Pulmonary artery endothelial cell (primary cell): ENCODE results near the gene PCGF6. TPM values are rescaled to one million over a fixed set of nuclear protein-coding genes. Genes with fewer than 3 reads are reported as not detected.

ENCODE experiments used
- DNase-seq: peaks from one replicate; pipeline ENCODE4 v3.0.0-alpha.2; 2011; ENCODE audit warnings: low read depth, low spot score
- total RNA-seq: library from RNA; depleted of rRNA; stranded (reverse); fragments of >200 nt; gene quantifications from 2 replicates; pipeline ENCODE4 v1.2.3, GENCODE V29; 2014

Gene PCGF6
- total RNA-seq, 1 donor from 2014 or later: 14.9 TPM

DNA sequence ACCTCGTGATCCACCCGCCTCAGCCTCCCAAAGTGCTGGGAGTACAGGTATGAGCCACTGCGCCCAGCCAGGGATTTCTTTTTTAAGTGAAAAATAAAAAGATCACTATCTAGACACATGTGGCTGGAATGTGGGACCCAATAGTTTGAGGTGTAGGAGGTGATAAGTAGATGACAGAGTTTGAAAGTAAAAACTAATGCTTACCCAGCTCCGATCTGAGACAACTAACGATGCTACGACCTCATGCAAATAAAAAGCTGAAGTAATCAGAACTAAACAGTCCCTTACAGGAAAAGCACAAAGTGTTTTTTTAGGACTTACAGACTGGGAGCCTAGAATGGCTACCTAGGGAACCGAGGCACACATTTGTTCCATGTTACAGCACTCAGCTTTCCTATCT is 23.0 kb downstream of the PCGF6 start:
- DNase-seq: no peak

DNA sequence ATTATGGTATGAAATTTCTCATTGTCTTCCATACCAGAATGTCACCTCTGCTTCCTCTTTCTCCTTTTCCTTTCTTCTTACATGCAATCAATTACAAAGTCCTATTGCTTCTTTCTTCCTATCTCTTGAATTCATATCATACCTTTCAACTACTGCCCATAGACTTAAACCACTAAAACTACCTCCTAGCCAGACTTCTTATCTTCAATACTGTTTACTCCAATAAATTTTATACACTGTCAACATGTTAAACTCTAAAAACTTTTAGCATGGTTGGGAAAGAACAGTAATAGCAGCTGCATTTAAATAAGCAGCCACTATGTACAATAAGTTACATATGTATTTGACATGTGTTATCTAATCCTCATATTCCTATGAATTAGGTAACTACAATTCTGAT is 34.9 kb downstream of the PCGF6 start:
- no peak for DNase-seq

GRCh38 chr10:103310197-103310596 is 40.7 kb downstream of the PCGF6 start:
- no peak for DNase-seq

GRCh38 chr10:103307594-103307993 is 43.3 kb downstream of the PCGF6 start:
- no peak for DNase-seq

GRCh38 chr10:103295374-103296015 is 55.4 kb downstream of the PCGF6 start:
- DNase-seq: no peak

- no peak for DNase-seq
These were observed 59.4 kb downstream of the PCGF6 start for GRCh38 chr10:103291588-103291987.

- no peak for DNase-seq
These were observed 62.9 kb downstream of the PCGF6 start for GRCh38 chr10:103287992-103288391.

GRCh38 chr10:103284170-103284569 is 66.8 kb downstream of the PCGF6 start:
- DNase-seq: no peak

- no peak for DNase-seq
These were observed 68.0 kb downstream of the PCGF6 start for GRCh38 chr10:103282961-103283360.

DNA sequence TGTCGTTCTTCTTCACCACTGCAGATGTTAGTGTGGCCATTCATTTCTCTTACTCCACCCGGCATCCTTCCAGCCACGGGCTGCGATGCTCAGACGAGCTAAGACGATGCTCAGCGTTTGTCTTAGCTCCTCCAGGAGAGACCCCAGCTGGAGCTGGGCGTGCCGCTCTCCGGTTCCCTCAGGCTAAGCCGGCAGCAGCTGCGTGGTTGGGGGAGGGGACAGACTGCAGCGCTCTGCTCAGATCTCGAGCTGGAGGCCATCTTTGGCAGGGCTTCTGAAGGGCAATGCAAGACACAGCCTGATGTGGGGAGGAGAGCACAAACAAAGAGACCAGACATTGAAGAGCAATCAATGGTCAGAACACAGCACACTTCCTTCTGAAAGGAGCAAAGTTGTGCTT is 69.2 kb downstream of the PCGF6 start:
- no peak for DNase-seq

DNA sequence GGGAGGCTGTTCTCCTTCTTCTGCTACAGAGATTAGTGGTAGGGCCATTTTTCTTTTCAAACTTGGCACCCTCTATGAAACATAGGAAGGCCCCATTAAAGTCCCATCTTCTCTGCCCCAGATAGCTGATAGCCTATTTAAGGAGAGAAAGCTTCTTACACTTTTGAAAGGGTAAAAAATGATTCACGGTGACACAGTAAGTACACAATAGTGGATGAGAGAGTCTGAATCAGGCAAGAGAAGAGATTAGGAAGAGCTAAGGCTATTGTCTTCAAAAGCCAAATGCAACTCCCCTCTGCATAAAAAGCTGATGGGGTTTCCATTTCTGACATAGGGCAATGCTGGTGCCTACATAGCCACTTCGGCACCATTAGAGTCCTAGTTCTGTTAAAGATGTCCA is 70.4 kb downstream of the PCGF6 start:
- no peak for DNase-seq

DNA sequence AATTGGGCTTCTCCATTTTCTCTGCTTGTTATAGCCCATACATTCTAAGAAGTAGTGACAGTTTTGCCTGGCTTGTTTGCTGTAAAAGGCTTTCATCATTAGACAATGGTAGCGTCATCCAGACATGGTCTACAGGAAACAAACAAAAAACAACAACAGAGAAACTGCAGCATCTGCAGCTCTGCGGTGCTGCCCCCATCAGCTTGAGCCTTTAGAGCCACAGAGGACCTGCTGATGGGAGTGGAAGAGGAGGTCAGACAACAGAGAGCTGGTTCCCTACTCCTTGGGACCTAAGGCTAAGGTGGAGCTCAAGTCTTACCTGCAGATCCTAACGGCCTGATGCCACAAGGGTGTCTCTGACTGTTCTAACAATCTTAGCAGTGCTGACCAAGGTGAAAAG is 70.9 kb downstream of the PCGF6 start:
- DNase-seq: no peak

DNA sequence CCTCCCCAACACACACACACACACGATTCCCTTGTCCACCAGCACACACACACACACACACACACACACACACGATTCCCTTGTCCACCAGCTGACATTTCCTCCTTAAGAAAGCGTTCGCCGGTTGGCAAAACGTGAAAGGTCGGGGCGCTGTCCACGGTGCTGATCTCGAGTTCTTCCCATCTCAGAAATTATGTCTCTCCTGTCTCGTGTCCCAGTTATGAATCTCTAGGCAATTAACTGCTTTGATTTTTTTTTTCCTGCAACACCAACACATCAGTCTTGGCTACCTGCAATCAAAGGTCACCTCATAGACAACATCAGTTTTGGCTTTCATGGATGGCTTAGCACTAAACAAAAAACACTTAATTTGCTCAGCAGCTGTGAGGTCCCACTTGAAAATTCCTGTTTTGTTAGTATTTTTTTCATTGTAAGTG is 72.1 kb downstream of the PCGF6 start:
- no peak for DNase-seq

- no peak for DNase-seq
These were observed 72.5 kb downstream of the PCGF6 start for GRCh38 chr10:103278537-103278823.

DNA sequence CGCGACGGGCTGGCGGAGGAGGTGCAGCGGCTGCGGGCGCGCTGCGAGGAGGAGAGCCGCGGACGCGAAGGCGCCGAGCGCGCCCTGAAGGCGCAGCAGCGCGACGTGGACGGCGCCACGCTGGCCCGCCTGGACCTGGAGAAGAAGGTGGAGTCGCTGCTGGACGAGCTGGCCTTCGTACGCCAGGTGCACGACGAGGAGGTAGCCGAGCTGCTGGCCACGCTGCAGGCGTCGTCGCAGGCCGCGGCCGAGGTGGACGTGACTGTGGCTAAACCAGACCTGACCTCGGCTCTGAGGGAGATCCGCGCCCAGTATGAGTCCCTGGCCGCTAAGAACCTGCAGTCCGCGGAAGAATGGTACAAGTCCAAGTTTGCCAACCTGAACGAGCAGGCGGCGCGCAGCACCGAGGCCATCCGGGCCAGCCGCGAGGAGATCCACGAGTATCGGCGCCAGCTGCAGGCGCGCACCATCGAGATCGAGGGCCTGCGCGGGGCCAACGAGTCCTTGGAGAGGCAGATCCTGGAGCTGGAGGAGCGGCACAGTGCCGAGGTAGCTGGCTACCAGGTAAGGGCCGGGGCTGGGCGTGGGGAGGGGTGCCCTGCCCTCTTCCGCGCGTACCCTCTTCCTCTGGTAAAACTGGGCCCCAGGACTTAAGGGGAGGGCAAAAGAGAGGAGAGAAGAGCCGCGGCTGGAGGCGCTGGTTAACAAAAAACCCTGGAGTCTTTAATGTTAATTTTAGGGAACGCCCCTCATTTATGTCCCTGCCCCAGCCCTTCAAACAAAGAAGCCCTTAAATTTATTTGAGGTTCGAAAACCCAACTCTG is 73.0 kb downstream of the PCGF6 start:
- no peak for DNase-seq

DNA sequence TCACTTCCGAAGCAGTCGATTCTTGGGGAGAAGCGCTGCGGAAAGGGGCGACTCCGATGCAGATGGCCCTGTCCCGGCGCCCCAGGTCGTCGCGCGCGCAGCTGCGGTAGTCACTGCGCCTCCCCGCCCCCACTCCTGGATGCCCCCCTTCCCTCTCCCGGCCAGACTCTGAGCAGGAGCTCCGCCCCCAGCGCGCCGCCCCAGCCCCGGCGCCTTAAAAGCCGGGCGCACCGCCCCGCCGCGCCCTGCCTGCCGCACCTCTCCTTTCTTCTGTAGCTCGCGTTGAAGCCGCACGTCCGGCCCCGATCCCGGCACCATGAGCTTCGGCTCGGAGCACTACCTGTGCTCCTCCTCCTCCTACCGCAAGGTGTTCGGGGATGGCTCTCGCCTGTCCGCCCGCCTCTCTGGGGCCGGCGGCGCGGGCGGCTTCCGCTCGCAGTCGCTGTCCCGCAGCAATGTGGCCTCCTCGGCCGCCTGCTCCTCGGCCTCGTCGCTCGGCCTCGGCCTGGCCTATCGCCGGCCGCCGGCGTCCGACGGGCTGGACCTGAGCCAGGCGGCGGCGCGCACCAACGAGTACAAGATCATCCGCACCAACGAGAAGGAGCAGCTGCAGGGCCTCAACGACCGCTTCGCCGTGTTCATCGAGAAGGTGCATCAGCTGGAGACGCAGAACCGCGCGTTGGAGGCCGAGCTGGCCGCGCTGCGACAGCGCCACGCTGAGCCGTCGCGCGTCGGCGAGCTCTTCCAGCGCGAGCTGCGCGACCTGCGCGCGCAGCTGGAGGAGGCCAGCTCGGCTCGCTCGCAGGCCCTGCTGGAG is 73.8 kb downstream of the PCGF6 start, which contains the start of gene INA:
INA (plus strand) TSS at position 243 of the 817 bp plus-strand sequence; CDS start at position 317, 74 bp downstream.
- DNase-seq: no peak

DNA sequence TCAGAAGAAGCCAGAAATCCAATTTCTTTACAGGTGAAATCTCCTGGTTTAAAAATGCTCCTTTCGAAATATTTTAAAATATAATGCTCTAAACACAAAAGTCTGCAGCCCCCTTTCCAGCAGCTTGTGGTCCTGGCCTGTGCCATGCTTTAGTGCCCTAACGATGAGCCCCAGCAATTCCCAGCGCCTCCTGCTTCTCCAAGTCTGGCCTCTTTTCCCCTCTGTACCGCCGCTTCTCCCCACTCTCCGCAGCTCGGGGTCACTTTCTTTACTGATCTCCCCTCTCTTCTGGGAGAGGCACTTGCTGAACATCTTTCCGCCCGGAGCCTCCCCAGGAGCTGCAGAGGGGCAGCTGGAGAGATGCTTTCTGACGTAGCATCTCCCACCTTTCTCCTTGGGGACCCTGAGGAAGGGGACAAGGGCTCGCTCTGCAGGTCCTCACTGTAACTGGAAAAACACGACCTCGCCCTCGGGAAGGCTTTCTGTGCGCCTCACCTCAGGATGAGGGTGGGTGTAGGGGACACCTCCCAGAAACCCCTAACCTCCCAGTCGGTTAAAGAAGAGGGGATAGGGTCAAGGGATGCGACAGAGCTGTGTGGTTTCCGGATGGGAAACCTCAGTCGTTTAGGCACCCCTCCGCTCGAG is 74.6 kb downstream of the PCGF6 start:
- DNase-seq: no peak

- DNase-seq: peak; percentile 36
These were observed 77.9 kb downstream of the PCGF6 start for GRCh38 chr10:103273041-103273441.

DNA sequence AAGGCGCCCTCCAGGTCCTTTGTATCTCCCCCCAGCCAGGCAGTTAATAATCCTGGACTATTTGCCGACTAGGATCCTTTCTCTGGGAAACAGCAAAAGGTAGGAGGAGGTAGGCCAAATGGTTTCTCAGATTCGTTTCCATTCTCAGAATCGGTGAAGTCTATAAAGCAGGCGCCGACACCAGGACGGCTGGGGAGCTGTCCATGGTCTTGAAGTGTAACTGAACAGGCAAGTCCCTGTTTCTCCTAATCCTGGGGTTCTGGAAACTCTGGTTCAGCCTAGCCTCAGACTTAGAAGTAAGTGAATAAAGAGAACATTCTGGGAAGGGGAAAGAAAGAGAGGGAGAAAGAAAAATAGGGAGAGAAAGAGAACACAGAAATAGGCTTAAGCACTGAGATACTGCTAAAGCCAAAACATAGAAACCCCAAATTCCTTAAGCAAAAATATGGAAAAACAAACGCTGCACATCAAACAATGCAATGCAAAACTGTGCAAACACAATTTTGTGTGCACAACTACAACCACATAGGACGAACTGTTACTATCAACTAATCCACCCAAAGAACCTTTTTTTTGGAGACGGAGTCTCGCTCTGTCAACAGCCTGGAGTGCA is 85.1 kb downstream of the PCGF6 start:
- DNase-seq: peak; percentile 35

DNA sequence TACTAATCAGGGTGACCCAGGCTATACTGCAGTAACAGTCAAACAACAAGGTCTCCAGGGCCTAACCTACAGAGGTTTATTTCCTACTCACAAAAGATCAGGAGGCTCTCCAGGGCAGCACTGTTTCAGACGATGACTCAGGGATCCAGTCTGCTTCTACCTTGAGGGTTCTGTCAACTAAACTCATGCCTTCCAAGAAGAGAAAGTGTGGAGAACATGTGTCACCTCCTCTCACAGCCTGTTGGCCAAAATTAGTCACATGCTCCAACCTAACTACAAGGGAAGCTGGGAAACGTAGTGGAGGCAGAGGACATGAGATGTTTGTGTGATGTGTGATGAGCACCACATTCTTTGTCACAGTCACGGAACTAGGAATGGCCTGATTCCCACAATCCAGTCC is 88.7 kb downstream of the PCGF6 start:
- DNase-seq: no peak

DNA sequence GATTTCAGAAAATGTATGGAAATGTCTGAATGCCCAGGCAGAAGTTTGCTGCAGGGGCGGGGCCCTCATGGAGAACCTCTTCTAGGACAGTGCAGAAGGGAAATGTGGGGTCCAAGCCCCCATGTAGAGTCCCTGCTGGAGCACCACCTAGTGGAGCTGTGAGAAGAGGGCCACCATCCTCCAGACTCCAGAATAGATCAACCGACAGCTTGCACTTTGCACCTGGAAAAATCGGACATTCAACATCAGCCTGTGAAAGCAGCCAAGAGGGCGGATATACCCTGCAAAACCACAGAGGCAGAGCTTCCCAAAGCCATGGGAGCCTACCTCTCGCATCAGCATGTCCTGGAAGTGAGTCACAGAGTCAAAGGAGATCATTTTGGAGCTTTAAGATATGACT is 91.0 kb downstream of the PCGF6 start:
- DNase-seq: no peak
